ENCODE results near the gene ASIC1.

The ASIC1 gene

DNA sequence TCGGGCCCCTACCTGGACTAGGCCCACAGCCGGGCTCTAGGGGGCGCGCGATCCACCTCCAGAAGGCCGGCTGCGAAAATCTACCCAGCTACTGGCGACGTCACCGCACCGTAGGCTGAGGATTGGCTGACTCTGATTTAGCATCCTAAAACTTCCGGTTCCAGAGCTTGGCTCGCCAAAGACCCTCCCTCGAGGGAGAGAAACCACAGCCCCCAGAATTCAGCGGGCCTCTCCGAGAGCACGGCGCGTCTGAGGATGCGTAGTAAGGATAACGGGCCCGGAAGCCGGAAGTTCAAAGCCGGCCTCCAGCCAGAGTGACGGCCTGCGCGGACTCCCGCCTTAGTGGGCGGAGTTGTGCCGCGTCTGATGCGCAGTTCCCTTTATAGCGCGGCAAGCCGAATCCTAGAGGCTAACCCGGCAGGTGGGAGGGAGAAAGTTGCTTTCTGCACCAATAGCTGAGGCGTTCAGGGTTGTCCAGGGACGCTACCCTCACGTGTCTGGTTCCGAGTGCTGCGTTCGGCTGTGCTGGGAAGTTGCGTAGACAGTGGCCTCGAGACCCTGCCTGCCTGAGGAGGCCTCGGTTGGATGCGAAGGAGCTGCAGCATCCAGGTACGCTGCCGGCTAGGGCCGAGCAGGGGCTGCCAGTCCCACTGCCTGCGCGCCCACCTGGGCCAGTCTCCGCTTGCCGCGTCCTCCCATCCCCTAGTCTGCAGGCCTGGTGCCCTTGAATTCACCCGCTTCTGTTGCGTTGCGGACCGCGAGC is 54.5 kb downstream of the ASIC1 start, which contains the start of gene COX14:
COX14 (plus strand) TSS at position 544 of the 763 bp plus-strand sequence. CDS start 7,808 bp downstream, outside the sequence.
- Histone ChIP-seq H3K4me1 (ENCODE audit: control insufficient read depth, insufficient read depth, low read length, poor library complexity, severe bottlenecking) (peaks cover 17% of the 10 kb centered on the region), H3K27ac (ENCODE audit: insufficient read depth, low read length, poor library complexity, severe bottlenecking) (peak within 1 kb of the TSS; percentile 88), H3K4me3 (ENCODE audit: insufficient read depth, low read depth, low read length, poor library complexity, severe bottlenecking) (peak within 1 kb of the TSS; percentile 82), H3K36me3 (ENCODE audit: control insufficient read depth, insufficient read depth, low read length) (peaks cover 11% of the 10 kb centered on the region), H3K9me3 (ENCODE audit: control insufficient read depth, low read length) (no peaks in the 10 kb centered on the region), H3K27me3 (replicated peaks; ENCODE audit: control insufficient read depth, insufficient read depth, low read length, poor library complexity, severe bottlenecking) (no peaks in the 10 kb centered on the region)
- DNase-seq, result peak; percentile 99

DNA sequence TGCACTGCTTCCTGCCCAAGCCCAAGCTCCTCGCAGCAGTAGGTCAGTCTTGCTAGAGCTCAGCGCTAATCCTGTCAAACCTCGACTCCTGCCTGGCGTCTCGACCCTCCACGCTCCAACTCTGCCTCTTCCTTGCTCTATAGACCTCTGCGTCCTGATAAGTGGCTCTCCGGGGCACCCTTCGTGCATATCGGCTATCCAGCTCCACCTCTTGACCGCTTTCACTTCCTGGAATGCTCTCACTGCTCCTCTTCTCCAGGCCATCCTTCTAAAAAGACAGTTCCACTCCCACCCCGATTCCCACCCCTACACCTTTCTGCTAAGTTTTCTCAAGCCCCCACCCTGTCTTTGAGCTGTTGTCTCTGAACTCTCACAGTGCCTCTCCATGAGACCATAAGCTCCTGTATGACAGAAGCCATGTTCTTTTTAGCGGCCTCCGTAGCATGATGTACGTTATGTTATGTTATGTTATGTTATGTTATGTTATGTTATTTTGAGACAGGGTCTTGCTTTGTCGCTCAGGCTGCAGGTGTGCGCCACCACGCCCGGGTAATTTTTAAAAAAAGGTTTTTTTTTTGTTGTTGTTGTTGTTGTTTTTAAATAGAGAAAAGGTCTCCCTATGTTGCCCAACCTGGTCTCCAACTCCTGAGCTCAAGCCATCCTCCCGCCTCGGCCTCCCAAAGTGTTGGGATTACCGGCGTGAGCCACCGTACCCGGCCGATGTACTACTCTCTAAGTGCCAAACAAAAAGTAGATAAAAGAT is 55.2 kb downstream of the ASIC1 start:
- peaks cover 11% of the 10 kb centered on the region for H3K36me3 ChIP-seq (ENCODE audit: control insufficient read depth, insufficient read depth, low read length)
- peak overlapping the region; percentile 82 for H3K4me3 ChIP-seq (ENCODE audit: insufficient read depth, low read depth, low read length, poor library complexity, severe bottlenecking)
- peaks cover 17% of the 10 kb centered on the region for H3K4me1 ChIP-seq (ENCODE audit: control insufficient read depth, insufficient read depth, low read length, poor library complexity, severe bottlenecking)
- no peaks in the 10 kb centered on the region for H3K27me3 ChIP-seq (replicated peaks; ENCODE audit: control insufficient read depth, insufficient read depth, low read length, poor library complexity, severe bottlenecking)
- H3K9me3 ChIP-seq (ENCODE audit: control insufficient read depth, low read length), result no peaks in the 10 kb centered on the region
- no peak for DNase-seq
- H3K27ac ChIP-seq (ENCODE audit: insufficient read depth, low read length, poor library complexity, severe bottlenecking), result peak overlapping the region; percentile 88

DNA sequence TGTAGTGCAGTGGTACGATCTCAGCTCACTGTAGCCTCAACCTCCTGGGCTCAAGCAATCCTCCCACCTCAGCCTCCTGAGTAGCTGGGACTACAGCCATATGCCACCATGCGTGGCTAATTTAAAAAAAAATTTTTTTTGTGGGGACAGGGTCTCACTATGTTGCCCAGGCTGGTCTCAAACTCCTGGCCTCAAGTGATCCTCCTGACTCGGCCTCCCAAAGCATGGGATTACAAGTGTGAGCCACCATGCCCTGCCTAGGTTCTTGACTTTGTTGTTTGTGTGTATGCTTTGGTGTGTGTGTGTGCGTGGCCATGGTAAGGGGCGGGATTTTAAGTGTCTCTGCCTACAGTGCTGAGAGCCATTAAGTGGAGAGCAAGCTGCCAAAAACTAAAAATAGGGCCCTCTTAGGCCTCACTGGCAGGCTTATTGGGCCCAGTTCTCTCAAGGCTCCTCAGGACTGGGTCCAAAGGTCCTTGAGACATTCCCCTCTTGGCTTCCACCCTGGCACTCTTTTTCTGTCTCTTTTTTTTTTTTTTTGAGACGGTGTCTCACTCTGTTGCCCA is 59.7 kb downstream of the ASIC1 start:
- Histone ChIP-seq H3K4me1 (ENCODE audit: control insufficient read depth, insufficient read depth, low read length, poor library complexity, severe bottlenecking) (peaks cover 17% of the 10 kb centered on the region), H3K4me3 (ENCODE audit: insufficient read depth, low read depth, low read length, poor library complexity, severe bottlenecking) (no peak overlapping the region)

DNA sequence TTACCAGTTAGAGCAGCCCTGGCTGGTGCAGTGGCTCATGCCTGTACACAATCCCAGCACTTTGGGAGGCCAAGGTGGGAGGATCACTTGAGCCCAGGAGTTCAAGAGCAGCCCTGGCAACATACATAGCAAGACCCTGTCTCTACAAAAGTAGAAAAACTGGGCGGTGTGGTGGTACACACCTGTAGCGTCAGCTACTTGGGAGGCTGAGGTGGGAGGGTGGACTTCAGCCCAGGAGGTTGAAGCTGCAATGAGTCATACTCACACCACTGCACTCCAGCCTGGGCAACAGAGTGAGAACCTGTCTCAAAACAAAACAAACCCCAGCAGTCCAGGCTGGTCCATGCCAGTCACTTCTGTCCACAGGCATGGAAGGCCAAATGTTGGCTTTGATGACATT is 62.0 kb downstream of the ASIC1 start:
- no peak for DNase-seq
- Histone ChIP-seq H3K27ac (ENCODE audit: insufficient read depth, low read length, poor library complexity, severe bottlenecking) (no peak overlapping the region), H3K9me3 (ENCODE audit: control insufficient read depth, low read length) (no peaks in the 10 kb centered on the region), H3K36me3 (ENCODE audit: control insufficient read depth, insufficient read depth, low read length) (peaks cover 40% of the 10 kb centered on the region), H3K4me3 (ENCODE audit: insufficient read depth, low read depth, low read length, poor library complexity, severe bottlenecking) (no peak overlapping the region), H3K4me1 (ENCODE audit: control insufficient read depth, insufficient read depth, low read length, poor library complexity, severe bottlenecking) (peaks cover 7% of the 10 kb centered on the region), H3K27me3 (replicated peaks; ENCODE audit: control insufficient read depth, insufficient read depth, low read length, poor library complexity, severe bottlenecking) (no peaks in the 10 kb centered on the region)

More for the DNA sequence above, 59.7 kb downstream of the ASIC1 start:
- Histone ChIP-seq H3K27ac (ENCODE audit: insufficient read depth, low read length, poor library complexity, severe bottlenecking) (no peak overlapping the region), H3K27me3 (replicated peaks; ENCODE audit: control insufficient read depth, insufficient read depth, low read length, poor library complexity, severe bottlenecking) (no peaks in the 10 kb centered on the region), H3K36me3 (ENCODE audit: control insufficient read depth, insufficient read depth, low read length) (peaks cover 40% of the 10 kb centered on the region), H3K9me3 (ENCODE audit: control insufficient read depth, low read length) (no peaks in the 10 kb centered on the region)
- DNase-seq, result no peak

DNA sequence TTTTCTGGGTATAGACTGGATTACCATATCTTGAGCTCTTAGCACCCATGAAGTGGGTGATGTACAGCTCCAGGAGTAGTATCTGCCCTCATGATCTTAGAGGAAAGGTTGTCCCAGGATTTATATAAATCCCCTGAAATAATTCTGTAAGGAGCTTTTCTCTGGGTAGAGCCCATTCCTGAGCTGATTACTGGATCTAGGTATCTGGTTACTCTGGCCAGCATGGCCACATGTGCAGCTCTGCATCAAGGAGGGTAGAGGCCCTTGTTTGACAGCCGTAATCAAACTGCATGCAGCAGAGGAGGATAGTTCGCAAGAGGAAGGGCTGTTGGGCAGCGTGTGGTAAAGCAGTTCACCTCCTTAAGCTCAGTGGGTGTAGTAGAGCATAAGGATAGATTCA is 63.1 kb downstream of the ASIC1 start:
- H3K4me1 ChIP-seq (ENCODE audit: control insufficient read depth, insufficient read depth, low read length, poor library complexity, severe bottlenecking), result peaks cover 7% of the 10 kb centered on the region
- H3K27me3 ChIP-seq (replicated peaks; ENCODE audit: control insufficient read depth, insufficient read depth, low read length, poor library complexity, severe bottlenecking), result no peaks in the 10 kb centered on the region
- H3K9me3 ChIP-seq (ENCODE audit: control insufficient read depth, low read length), result no peaks in the 10 kb centered on the region
- no peak overlapping the region for H3K4me3 ChIP-seq (ENCODE audit: insufficient read depth, low read depth, low read length, poor library complexity, severe bottlenecking)
- peaks cover 45% of the 10 kb centered on the region for H3K36me3 ChIP-seq (ENCODE audit: control insufficient read depth, insufficient read depth, low read length)
- no peak for DNase-seq
- H3K27ac ChIP-seq (ENCODE audit: insufficient read depth, low read length, poor library complexity, severe bottlenecking), result no peak overlapping the region

DNA sequence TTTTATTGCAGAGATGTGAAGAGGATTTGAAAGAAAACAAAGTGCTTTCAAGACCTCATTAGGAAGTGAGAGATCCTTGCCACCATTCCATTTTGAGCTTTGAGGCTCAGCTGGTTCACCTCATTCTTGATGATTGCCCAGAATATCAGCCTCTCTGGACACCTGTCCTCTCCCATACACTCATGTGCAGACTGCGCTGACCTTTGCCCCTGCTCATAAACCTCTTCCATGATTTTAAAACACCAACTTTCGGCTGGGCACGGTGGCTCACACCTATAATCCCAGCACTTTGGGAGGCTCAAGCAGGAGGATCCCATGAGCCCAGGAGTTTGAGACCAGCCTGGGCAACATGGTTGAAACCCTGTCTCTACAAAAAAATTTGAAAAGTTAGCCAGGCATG is 63.6 kb downstream of the ASIC1 start:
- peaks cover 7% of the 10 kb centered on the region for H3K4me1 ChIP-seq (ENCODE audit: control insufficient read depth, insufficient read depth, low read length, poor library complexity, severe bottlenecking)
- peaks cover 43% of the 10 kb centered on the region for H3K36me3 ChIP-seq (ENCODE audit: control insufficient read depth, insufficient read depth, low read length)
- H3K9me3 ChIP-seq (ENCODE audit: control insufficient read depth, low read length), result no peaks in the 10 kb centered on the region
- H3K4me3 ChIP-seq (ENCODE audit: insufficient read depth, low read depth, low read length, poor library complexity, severe bottlenecking), result no peak overlapping the region
- no peak overlapping the region for H3K27ac ChIP-seq (ENCODE audit: insufficient read depth, low read length, poor library complexity, severe bottlenecking)
- no peaks in the 10 kb centered on the region for H3K27me3 ChIP-seq (replicated peaks; ENCODE audit: control insufficient read depth, insufficient read depth, low read length, poor library complexity, severe bottlenecking)
- no peak for DNase-seq

DNA sequence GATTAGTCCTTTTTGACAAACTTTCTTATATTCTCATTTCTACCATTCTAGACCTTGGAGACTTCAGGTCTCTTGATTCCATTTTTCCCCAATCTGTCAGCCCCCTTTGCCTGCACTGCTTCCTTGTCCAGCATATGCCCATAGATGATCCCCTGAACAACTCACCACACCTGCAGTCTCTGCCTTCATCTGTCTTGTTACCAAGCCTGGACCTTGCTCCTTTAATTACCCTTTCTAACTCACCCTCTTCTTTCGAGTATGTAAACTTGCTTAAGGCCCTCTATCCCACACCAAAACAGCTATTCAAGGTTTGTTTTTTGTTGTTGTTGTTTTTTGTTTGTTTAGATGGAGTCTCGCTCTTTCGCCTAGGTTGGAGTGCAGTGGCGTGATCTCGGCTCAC is 64.2 kb downstream of the ASIC1 start:
- DNase-seq, result no peak
- H3K9me3 ChIP-seq (ENCODE audit: control insufficient read depth, low read length), result no peaks in the 10 kb centered on the region
- no peak overlapping the region for H3K27ac ChIP-seq (ENCODE audit: insufficient read depth, low read length, poor library complexity, severe bottlenecking)
- H3K4me1 ChIP-seq (ENCODE audit: control insufficient read depth, insufficient read depth, low read length, poor library complexity, severe bottlenecking), result peaks cover under 1% of the 10 kb centered on the region
- H3K36me3 ChIP-seq (ENCODE audit: control insufficient read depth, insufficient read depth, low read length), result peaks cover 38% of the 10 kb centered on the region
- no peaks in the 10 kb centered on the region for H3K27me3 ChIP-seq (replicated peaks; ENCODE audit: control insufficient read depth, insufficient read depth, low read length, poor library complexity, severe bottlenecking)
- H3K4me3 ChIP-seq (ENCODE audit: insufficient read depth, low read depth, low read length, poor library complexity, severe bottlenecking), result no peak overlapping the region

DNA sequence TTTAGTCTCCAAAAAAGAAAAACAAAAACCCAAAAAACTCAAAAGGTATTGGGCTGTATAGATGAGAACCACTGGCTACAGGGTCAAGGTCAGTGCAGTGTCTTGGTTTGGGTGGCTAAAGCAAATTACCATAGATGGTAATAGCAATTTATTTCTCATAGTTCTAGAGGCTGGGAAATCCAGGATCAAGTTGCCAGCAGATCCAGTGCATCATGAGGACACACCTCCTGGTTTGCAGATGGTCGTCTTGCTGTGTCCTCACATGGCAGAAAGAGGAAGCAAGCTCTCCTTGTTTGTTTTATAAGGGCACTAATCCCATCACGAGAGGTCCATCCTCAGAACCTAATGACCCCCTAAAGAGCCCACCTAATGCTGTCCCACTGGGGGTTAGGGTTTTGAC is 65.8 kb downstream of the ASIC1 start:
- Histone ChIP-seq H3K27ac (ENCODE audit: insufficient read depth, low read length, poor library complexity, severe bottlenecking) (no peak overlapping the region), H3K36me3 (ENCODE audit: control insufficient read depth, insufficient read depth, low read length) (peaks cover 45% of the 10 kb centered on the region), H3K27me3 (replicated peaks; ENCODE audit: control insufficient read depth, insufficient read depth, low read length, poor library complexity, severe bottlenecking) (no peaks in the 10 kb centered on the region), H3K4me1 (ENCODE audit: control insufficient read depth, insufficient read depth, low read length, poor library complexity, severe bottlenecking) (no peaks in the 10 kb centered on the region), H3K9me3 (ENCODE audit: control insufficient read depth, low read length) (no peaks in the 10 kb centered on the region), H3K4me3 (ENCODE audit: insufficient read depth, low read depth, low read length, poor library complexity, severe bottlenecking) (no peak overlapping the region)
- DNase-seq, result no peak

DNA sequence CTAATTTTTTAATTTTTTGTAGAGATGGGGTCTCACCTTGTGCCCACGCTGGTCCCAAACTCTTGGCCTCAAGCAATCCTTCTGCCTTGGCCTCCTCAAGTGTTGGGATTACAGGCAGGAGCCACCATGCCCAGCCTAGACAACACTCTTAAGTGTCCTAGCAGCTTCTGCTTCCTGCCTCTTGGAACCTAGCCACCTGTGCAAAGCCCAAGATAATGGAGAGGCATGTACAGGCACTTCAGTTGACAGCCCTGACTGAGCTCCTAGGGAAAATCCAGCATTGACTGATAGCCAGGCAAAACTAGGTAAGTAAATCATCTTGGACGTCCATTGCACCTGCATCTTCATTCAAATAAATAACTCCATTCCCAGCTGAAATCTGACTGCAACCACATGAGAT is 70.2 kb downstream of the ASIC1 start:
- Histone ChIP-seq H3K4me3 (ENCODE audit: insufficient read depth, low read depth, low read length, poor library complexity, severe bottlenecking) (no peak overlapping the region), H3K4me1 (ENCODE audit: control insufficient read depth, insufficient read depth, low read length, poor library complexity, severe bottlenecking) (no peaks in the 10 kb centered on the region), H3K9me3 (ENCODE audit: control insufficient read depth, low read length) (no peaks in the 10 kb centered on the region), H3K27ac (ENCODE audit: insufficient read depth, low read length, poor library complexity, severe bottlenecking) (no peak overlapping the region), H3K36me3 (ENCODE audit: control insufficient read depth, insufficient read depth, low read length) (peaks cover 46% of the 10 kb centered on the region), H3K27me3 (replicated peaks; ENCODE audit: control insufficient read depth, insufficient read depth, low read length, poor library complexity, severe bottlenecking) (no peaks in the 10 kb centered on the region)
- DNase-seq, result no peak

DNA sequence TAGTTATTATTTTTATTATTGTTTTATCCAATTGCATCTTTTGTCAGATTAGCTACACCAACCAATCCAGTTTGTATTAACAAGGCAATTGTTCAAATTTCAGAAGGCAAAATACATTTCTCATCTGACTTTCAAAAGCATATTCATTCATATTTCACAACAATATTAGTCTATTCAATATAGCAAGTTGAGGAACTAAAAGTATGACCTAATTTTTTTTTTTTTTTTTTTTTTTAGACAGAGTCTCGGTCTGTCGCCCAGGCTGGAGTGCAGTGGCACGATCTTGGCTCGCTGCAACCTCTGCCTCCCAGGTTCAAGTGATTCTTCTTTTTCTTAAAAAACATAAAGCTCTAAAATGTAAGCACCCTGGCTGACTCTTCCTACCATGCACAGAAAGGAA is 71.9 kb downstream of the ASIC1 start:
- Histone ChIP-seq H3K9me3 (ENCODE audit: control insufficient read depth, low read length) (no peaks in the 10 kb centered on the region), H3K4me3 (ENCODE audit: insufficient read depth, low read depth, low read length, poor library complexity, severe bottlenecking) (no peak overlapping the region), H3K4me1 (ENCODE audit: control insufficient read depth, insufficient read depth, low read length, poor library complexity, severe bottlenecking) (no peaks in the 10 kb centered on the region), H3K27ac (ENCODE audit: insufficient read depth, low read length, poor library complexity, severe bottlenecking) (no peak overlapping the region), H3K36me3 (ENCODE audit: control insufficient read depth, insufficient read depth, low read length) (peaks cover 62% of the 10 kb centered on the region), H3K27me3 (replicated peaks; ENCODE audit: control insufficient read depth, insufficient read depth, low read length, poor library complexity, severe bottlenecking) (no peaks in the 10 kb centered on the region)
- DNase-seq, result no peak

Data from effector memory CD4-positive, alpha-beta T cell (primary cell).